IPS-18a (cell line): Measurements from ENCODE around the gene LRRC10B.

Experiments
- H3K27ac ChIP-seq: one replicate; pipeline ENCODE4 v1.5.1; 2013; ENCODE audit warnings: low read length
- H3K27me3 ChIP-seq: one replicate; pipeline ENCODE4 v1.6.1; 2013; ENCODE audit warnings: mild to moderate bottlenecking, low read length; ENCODE audit not compliant: control insufficient read depth, insufficient read depth
- H3K36me3 ChIP-seq: one replicate; pipeline ENCODE4 v1.6.1; 2013; ENCODE audit warnings: low read depth, low read length; ENCODE audit not compliant: control insufficient read depth
- H3K4me1 ChIP-seq: one replicate; pipeline ENCODE4 v1.6.1; 2013; ENCODE audit warnings: low read depth, low read length; ENCODE audit not compliant: control insufficient read depth
- H3K4me3 ChIP-seq: one replicate; pipeline ENCODE4 v1.5.1; 2013; ENCODE audit warnings: low read length
- H3K9ac ChIP-seq: one replicate; pipeline ENCODE4 v1.6.1; 2013; ENCODE audit warnings: mild to moderate bottlenecking, low read length, moderate library complexity
- H3K9me3 ChIP-seq: one replicate; pipeline ENCODE4 v1.6.1; 2013; ENCODE audit warnings: low read depth, low read length; ENCODE audit not compliant: control insufficient read depth

The LRRC10B gene

GRCh38 chr11:61512435-61512834, 3.9 kb downstream of the LRRC10B start:
- no peak overlapping the region for H3K4me3 ChIP-seq
- no peaks in the 10 kb centered on the region for H3K9me3 ChIP-seq
- H3K27ac ChIP-seq = no peak overlapping the region
- peaks cover 31% of the 10 kb centered on the region for H3K27me3 ChIP-seq
- H3K36me3 ChIP-seq = no peaks in the 10 kb centered on the region
- H3K4me1 ChIP-seq = peaks cover 39% of the 10 kb centered on the region
- H3K9ac ChIP-seq = no peak overlapping the region

GRCh38 chr11:61513143-61513765, 4.7 kb downstream of the LRRC10B start:
- Histone ChIP-seq H3K4me3 (no peak overlapping the region), H3K9me3 (no peaks in the 10 kb centered on the region), H3K9ac (no peak overlapping the region), H3K27ac (no peak overlapping the region), H3K4me1 (peaks cover 33% of the 10 kb centered on the region), H3K27me3 (peaks cover 23% of the 10 kb centered on the region), H3K36me3 (no peaks in the 10 kb centered on the region)

GRCh38 chr11:61514050-61514917, 5.7 kb downstream of the LRRC10B start:
- H3K27me3 ChIP-seq = peaks cover 23% of the 10 kb centered on the region
- peaks cover 33% of the 10 kb centered on the region for H3K4me1 ChIP-seq
- H3K27ac ChIP-seq = no peak overlapping the region

GRCh38 chr11:61515686-61516085, 7.1 kb downstream of the LRRC10B start:
- Histone ChIP-seq H3K4me1 (peaks cover 33% of the 10 kb centered on the region), H3K27me3 (peaks cover 9% of the 10 kb centered on the region)

More at GRCh38 chr11:61514050-61514917, 5.7 kb downstream of the LRRC10B start:
- no peaks in the 10 kb centered on the region for H3K36me3 ChIP-seq
- H3K9me3 ChIP-seq = no peaks in the 10 kb centered on the region
- H3K4me3 ChIP-seq = no peak overlapping the region
- H3K9ac ChIP-seq = no peak overlapping the region

GRCh38 chr11:61516191-61516590, 7.6 kb downstream of the LRRC10B start:
- Histone ChIP-seq H3K27me3 (peaks cover 4% of the 10 kb centered on the region), H3K4me1 (peaks cover 33% of the 10 kb centered on the region), H3K4me3 (no peak overlapping the region), H3K36me3 (no peaks in the 10 kb centered on the region), H3K9ac (no peak overlapping the region), H3K27ac (no peak overlapping the region), H3K9me3 (no peaks in the 10 kb centered on the region)

More at GRCh38 chr11:61515686-61516085, 7.1 kb downstream of the LRRC10B start:
- H3K4me3 ChIP-seq = no peak overlapping the region
- H3K27ac ChIP-seq = no peak overlapping the region
- H3K9ac ChIP-seq = no peak overlapping the region
- no peaks in the 10 kb centered on the region for H3K9me3 ChIP-seq
- no peaks in the 10 kb centered on the region for H3K36me3 ChIP-seq

- H3K9ac ChIP-seq = no peak overlapping the region
- peaks cover 33% of the 10 kb centered on the region for H3K4me1 ChIP-seq
- H3K27ac ChIP-seq = no peak overlapping the region
- no peaks in the 10 kb centered on the region for H3K9me3 ChIP-seq
- no peaks in the 10 kb centered on the region for H3K27me3 ChIP-seq
- no peak overlapping the region for H3K4me3 ChIP-seq
- H3K36me3 ChIP-seq = no peaks in the 10 kb centered on the region
Measured at GRCh38 chr11:61516675-61517572, 8.4 kb downstream of the LRRC10B start.

- H3K36me3 ChIP-seq = no peaks in the 10 kb centered on the region
- no peak overlapping the region for H3K9ac ChIP-seq
- no peak overlapping the region for H3K27ac ChIP-seq
- no peaks in the 10 kb centered on the region for H3K27me3 ChIP-seq
- H3K4me1 ChIP-seq = peaks cover 23% of the 10 kb centered on the region
- H3K9me3 ChIP-seq = no peaks in the 10 kb centered on the region
- H3K4me3 ChIP-seq = no peak overlapping the region
Measured at GRCh38 chr11:61518032-61518795, 9.7 kb downstream of the LRRC10B start.

- no peaks in the 10 kb centered on the region for H3K27me3 ChIP-seq
- no peak overlapping the region for H3K4me3 ChIP-seq
- no peaks in the 10 kb centered on the region for H3K9me3 ChIP-seq
- H3K9ac ChIP-seq = no peak overlapping the region
- H3K36me3 ChIP-seq = no peaks in the 10 kb centered on the region
- no peak overlapping the region for H3K27ac ChIP-seq
- H3K4me1 ChIP-seq = no peaks in the 10 kb centered on the region
Measured at GRCh38 chr11:61522881-61523280, 14.3 kb downstream of the LRRC10B start.

- no peaks in the 10 kb centered on the region for H3K36me3 ChIP-seq
- no peaks in the 10 kb centered on the region for H3K4me1 ChIP-seq
- no peaks in the 10 kb centered on the region for H3K27me3 ChIP-seq
- no peak overlapping the region for H3K4me3 ChIP-seq
- H3K27ac ChIP-seq = no peak overlapping the region
- H3K9me3 ChIP-seq = no peaks in the 10 kb centered on the region
- H3K9ac ChIP-seq = no peak overlapping the region
Measured at GRCh38 chr11:61524446-61524845, 15.9 kb downstream of the LRRC10B start.

GRCh38 chr11:61524963-61525587, 16.5 kb downstream of the LRRC10B start:
- H3K4me3 ChIP-seq = no peak overlapping the region
- H3K27me3 ChIP-seq = no peaks in the 10 kb centered on the region
- no peaks in the 10 kb centered on the region for H3K9me3 ChIP-seq
- no peak overlapping the region for H3K27ac ChIP-seq
- no peak overlapping the region for H3K9ac ChIP-seq
- no peaks in the 10 kb centered on the region for H3K36me3 ChIP-seq
- H3K4me1 ChIP-seq = no peaks in the 10 kb centered on the region
